ENCODE measurements around the gene NAA20.

- TF ChIP-seq, protein P1, sequence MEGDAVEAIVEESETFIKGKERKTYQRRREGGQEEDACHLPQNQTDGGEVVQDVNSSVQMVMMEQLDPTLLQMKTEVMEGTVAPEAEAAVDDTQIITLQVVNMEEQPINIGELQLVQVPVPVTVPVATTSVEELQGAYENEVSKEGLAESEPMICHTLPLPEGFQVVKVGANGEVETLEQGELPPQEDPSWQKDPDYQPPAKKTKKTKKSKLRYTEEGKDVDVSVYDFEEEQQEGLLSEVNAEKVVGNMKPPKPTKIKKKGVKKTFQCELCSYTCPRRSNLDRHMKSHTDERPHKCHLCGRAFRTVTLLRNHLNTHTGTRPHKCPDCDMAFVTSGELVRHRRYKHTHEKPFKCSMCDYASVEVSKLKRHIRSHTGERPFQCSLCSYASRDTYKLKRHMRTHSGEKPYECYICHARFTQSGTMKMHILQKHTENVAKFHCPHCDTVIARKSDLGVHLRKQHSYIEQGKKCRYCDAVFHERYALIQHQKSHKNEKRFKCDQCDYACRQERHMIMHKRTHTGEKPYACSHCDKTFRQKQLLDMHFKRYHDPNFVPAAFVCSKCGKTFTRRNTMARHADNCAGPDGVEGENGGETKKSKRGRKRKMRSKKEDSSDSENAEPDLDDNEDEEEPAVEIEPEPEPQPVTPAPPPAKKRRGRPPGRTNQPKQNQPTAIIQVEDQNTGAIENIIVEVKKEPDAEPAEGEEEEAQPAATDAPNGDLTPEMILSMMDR (conservative IDR thresholded peaks at IDR 0.05 in 1 of 2, IDR thresholded peaks at IDR 0.05 in 1 of 2; ENCODE audit: extremely low read depth in 1 of 2, insufficient read depth in 1 of 2, low read depth in 1 of 2, low read length in 2 of 2): no peak
- TF ChIP-seq EZH2 (IDR thresholded peaks at IDR 0.05; ENCODE audit: borderline replicate concordance, low read length): no peak
Measured at GRCh38 chr20:19987046-19987445, 30.1 kb upstream of the NAA20 start.
